Activated CD8-positive, alpha-beta memory T cell treated with anti-CD3 and anti-CD28 coated beads for 24 hours (primary cell): ENCODE results near the gene POMT1.

Source experiments
- DNase-seq: peaks from one replicate; pipeline ENCODE4 v3.0.0-alpha.2; 2020

POMT1 gene

GRCh38 chr9:131555841-131556673, 53.3 kb downstream of the POMT1 start:
- DNase-seq = no peak

GRCh38 chr9:131557855-131558548, 55.3 kb downstream of the POMT1 start:
- no peak for DNase-seq

DNA sequence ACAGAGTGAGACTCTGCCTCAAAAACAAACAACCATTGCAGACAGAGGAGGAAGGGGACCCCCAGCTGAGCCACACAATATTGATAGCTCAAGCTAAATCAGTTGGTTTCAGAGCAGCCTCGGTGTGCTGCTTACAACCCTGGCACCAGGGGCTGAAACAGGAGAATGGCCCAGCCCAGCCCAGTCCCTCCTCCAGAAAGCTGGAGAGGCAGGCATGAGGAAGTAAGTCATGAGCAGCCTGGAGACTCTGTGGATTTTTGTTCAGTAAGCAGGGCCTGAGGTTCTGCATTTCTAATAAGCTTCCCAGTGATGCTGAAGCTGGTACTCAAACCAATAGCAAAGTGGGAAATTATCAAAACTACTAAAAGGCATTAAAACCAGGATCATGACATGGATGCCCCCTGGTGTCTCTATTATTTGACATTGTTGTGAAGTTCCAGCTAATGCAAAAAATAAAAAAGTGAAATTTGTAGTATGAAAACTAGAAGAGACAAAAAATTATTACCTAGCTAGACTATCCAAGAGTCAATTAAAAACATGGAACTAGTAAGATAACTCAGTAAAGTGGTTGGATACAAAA, 56.8 kb downstream of the POMT1 start:
- no peak for DNase-seq

- no peak for DNase-seq
Measured at GRCh38 chr9:131562032-131562959, 59.6 kb downstream of the POMT1 start.

DNA sequence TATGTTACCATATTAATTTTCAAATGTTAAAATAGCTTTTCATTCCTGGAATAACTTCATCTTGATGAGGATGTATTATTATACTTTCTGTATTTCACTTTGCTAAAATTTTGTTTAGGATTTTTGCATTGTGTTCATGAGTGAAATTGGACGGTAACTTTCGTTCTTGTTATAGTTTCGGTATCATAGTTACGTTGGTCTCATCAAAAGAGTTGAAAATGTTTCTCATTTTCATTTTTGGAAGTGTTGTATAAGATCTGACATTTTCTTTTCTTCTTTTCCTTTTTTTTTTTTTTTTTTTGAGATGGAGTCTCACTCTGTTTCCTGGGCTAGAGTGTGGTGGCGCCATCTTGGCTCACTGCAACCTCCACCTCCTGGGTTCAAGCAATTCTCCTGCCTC, 62.7 kb downstream of the POMT1 start:
- DNase-seq = no peak

DNA sequence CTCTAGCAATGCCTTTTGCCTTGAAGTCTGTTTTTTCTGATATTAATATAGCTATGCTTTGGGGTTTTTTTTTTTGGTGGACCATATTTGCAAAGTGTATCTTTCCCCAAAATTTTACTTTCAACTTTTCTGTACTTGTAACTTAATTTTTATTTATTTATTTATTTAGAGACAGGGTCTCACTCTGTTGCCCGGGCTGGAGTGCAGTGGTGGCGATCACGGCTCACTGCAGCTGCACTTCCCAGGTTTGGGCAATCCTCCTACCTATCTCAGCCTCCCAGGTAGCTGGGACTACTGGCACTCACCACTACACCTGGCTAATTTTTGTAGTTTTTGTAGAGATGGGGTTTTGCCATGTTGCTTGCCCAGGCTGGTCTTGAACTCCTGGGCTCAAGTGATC, 63.4 kb downstream of the POMT1 start:
- no peak for DNase-seq

- no peak for DNase-seq
Measured at GRCh38 chr9:131567910-131568309, 65.2 kb downstream of the POMT1 start.
